HepG2 (cell line): ENCODE measurements around the gene TEX35. TPM values are rescaled to one million over a fixed set of nuclear protein-coding genes. Genes with fewer than 3 reads are reported as not detected.

Experiments used
- ATF1 ChIP-seq: IDR thresholded peaks from 2 replicates; pipeline ENCODE4 v1.6.1; 2016; ENCODE audit warnings: mild to moderate bottlenecking, control low read depth
- CENPX ChIP-seq: sonication (generic); formaldehyde crosslinking; IDR thresholded peaks from 2 replicates; pipeline ENCODE4 v1.9.0; 2021; ENCODE audit warnings: mild to moderate bottlenecking, missing genetic modification reagents, moderate library complexity
- ISL2 ChIP-seq: sonication (generic); formaldehyde crosslinking; IDR thresholded peaks from 2 replicates; pipeline ENCODE4 v1.5.0; 2020; ENCODE audit warnings: missing genetic modification reagents
- KLF9 ChIP-seq: IDR thresholded peaks from 2 replicates; pipeline ENCODE4 v1.6.1; 2016; ENCODE audit warnings: low read depth
- ONECUT2 ChIP-seq: sonication (generic); formaldehyde crosslinking; IDR thresholded peaks from 2 replicates; pipeline ENCODE4 v1.4.0; 2020; ENCODE audit warnings: missing genetic modification reagents
- REL ChIP-seq: sonication (generic); formaldehyde crosslinking; conservative IDR thresholded peaks from 2 replicates; pipeline ENCODE4 v1.8.0; 2022; ENCODE audit warnings: mild to moderate bottlenecking, missing genetic modification reagents, moderate library complexity
- SMARCE1 ChIP-seq: fragments of 450-650 bp; IDR thresholded peaks from 2 replicates; pipeline ENCODE4 v1.6.1; 2017; ENCODE audit warnings: borderline replicate concordance
- SOX13 ChIP-seq, 3 experiments: fragments of 450-650 bp in 1 of 3; sonication (generic) in 1 of 3; formaldehyde crosslinking in 1 of 3; IDR thresholded peaks in 2 of 3; conservative IDR thresholded peaks in 1 of 3; 2 replicates each; pipeline versions ENCODE4 v1.5.0 to v1.6.1; 2016 to 2020; ENCODE audit warnings: antibody characterized with exemption in 1 of 3, mild to moderate bottlenecking in 1 of 3, missing compliant biosample characterization in 1 of 3, missing genetic modification reagents in 1 of 3, moderate library complexity in 1 of 3
- SRF ChIP-seq: IDR thresholded peaks from 2 replicates; pipeline ENCODE4 v1.6.1; 2011; ENCODE audit warnings: mild to moderate bottlenecking, low read depth, low read length, moderate library complexity
- TAF1 ChIP-seq: sonication (generic); formaldehyde crosslinking; IDR thresholded peaks from 2 replicates; pipeline ENCODE4 v1.4.0; 2020; ENCODE audit warnings: missing genetic modification reagents
- TOE1 ChIP-seq: sonication (generic); formaldehyde crosslinking; IDR thresholded peaks from 2 replicates; pipeline ENCODE4 v1.4.0; 2020; ENCODE audit warnings: mild to moderate bottlenecking, missing genetic modification reagents
- ZBTB1 ChIP-seq: sonication (generic); formaldehyde crosslinking; IDR thresholded peaks from 2 replicates; pipeline ENCODE4 v1.4.0; 2020; ENCODE audit warnings: missing genetic modification reagents, borderline replicate concordance
- ZC3H13 ChIP-seq: sonication (generic); formaldehyde crosslinking; IDR thresholded peaks from 2 replicates; pipeline ENCODE4 v1.8.1; 2023; ENCODE audit warnings: mild to moderate bottlenecking, missing genetic modification reagents, moderate library complexity
- ZNF264 ChIP-seq: sonication (generic); formaldehyde crosslinking; IDR thresholded peaks from 2 replicates; pipeline ENCODE4 v1.4.0; 2020; ENCODE audit warnings: missing genetic modification reagents
- ZNF292 ChIP-seq: sonication (generic); formaldehyde crosslinking; IDR thresholded peaks from 2 replicates; pipeline ENCODE4 v1.8.1; 2022; ENCODE audit warnings: mild to moderate bottlenecking, low read depth, missing genetic modification reagents, borderline replicate concordance
- ZNF670 ChIP-seq: sonication (generic); formaldehyde crosslinking; IDR thresholded peaks from 2 replicates; pipeline ENCODE4 v1.8.0; 2022; ENCODE audit warnings: mild to moderate bottlenecking, missing genetic modification reagents, borderline replicate concordance
- ZNF720 ChIP-seq: sonication (generic); formaldehyde crosslinking; IDR thresholded peaks from 2 replicates; pipeline ENCODE4 v1.4.0; 2020; ENCODE audit warnings: missing genetic modification reagents
- ZNF782 ChIP-seq: sonication (generic); formaldehyde crosslinking; IDR thresholded peaks from 2 replicates; pipeline ENCODE4 v1.4.0; 2020; ENCODE audit warnings: missing genetic modification reagents, mild to moderate bottlenecking, borderline replicate concordance
- ZSCAN21 ChIP-seq: sonication (generic); formaldehyde crosslinking; IDR thresholded peaks from 2 replicates; pipeline ENCODE4 v1.8.0; 2022; ENCODE audit warnings: mild to moderate bottlenecking, missing genetic modification reagents, moderate library complexity, borderline replicate concordance
- polyA plus RNA-seq, 8 experiments: library from polyadenylated mRNA; depleted of rRNA in 3 of 8; stranded (reverse) in 7 of 8; unstranded in 1 of 8; fragments of >200 nt; fragmentation: Illumina TruSeq in 4 of 8; extraction: Trizol in 4 of 8; gene quantifications; 2 replicates each; pipeline versions ENCODE4 v1.2.1 to v1.2.3, GENCODE V29; 2011 to 2016; ENCODE audit warnings: low read depth in 4 of 8, missing spikeins in 1 of 8, mixed read lengths in 1 of 8; ENCODE audit not compliant: insufficient read depth in 1 of 8
- total RNA-seq, 5 experiments: library from RNA; depleted of rRNA; stranded (reverse); fragments of >200 nt; fragmentation: Illumina TruSeq; extraction: Trizol; gene quantifications; 2 replicates each; pipeline ENCODE4 v1.2.3, GENCODE V29; 2016; ENCODE audit warnings: low read depth in 1 of 5
- TF ChIP-seq, protein P1 (sequence below): IDR thresholded peaks from 2 replicates; pipeline ENCODE4 v1.6.1; 2018; ENCODE audit warnings: missing genetic modification reagents, mild to moderate bottlenecking, missing compliant biosample characterization
- TF ChIP-seq, protein P2 (sequence below): sonication (generic); formaldehyde crosslinking; IDR thresholded peaks from 2 replicates; pipeline ENCODE4 v1.5.1; 2020; ENCODE audit warnings: mild to moderate bottlenecking, missing genetic modification reagents
- TF ChIP-seq, protein P3 (sequence below): sonication (generic); formaldehyde crosslinking; IDR thresholded peaks from 2 replicates; pipeline ENCODE4 v1.8.0; 2022; ENCODE audit warnings: mild to moderate bottlenecking, missing genetic modification reagents, moderate library complexity
- TF ChIP-seq, protein P4 (sequence below): sonication (generic); formaldehyde crosslinking; IDR thresholded peaks from 2 replicates; pipeline ENCODE4 v1.4.0; 2020; ENCODE audit warnings: missing genetic modification reagents, borderline replicate concordance

The TEX35 gene
- total and polyA plus RNA-seq, 2 of the 13 experiments (the other 11 are each of a cell fraction or from before 2014, with no cell fraction given): not detected

DNA sequence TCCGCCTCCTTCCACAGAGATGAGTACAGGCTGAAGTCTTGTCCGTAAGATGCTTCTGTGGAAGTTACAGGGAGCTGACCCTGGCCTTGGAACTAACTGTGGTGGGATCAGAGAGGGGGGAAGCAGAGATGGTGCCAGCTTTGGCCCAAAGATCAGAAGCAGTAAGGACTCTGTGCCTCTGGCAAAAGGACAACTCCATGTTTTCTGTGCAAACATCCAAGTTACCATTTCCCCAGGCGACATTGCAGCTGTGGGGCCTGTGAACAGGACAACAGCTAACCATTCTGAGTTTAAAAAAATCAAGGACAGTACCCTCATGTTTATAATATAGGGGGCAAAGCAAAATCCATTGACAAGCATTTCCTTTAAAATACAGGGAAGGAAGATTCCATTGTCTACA is 38.4 kb downstream of the TEX35 start (continued):
- TF ChIP-seq ATF1 (CRISPR knock-in tag): no peak
- TF ChIP-seq ZNF670 (CRISPR knock-in tag): no peak
- TF ChIP-seq ZNF720 (CRISPR knock-in tag): no peak
- no peak for TF ChIP-seq ZBTB1
- TF ChIP-seq ISL2 (CRISPR knock-in tag): peak; percentile 50; the same call in 1 of the 2 replicates
- peak; percentile 74; the same call in 1 of the 2 replicates for TF ChIP-seq ZNF264 (CRISPR knock-in tag)
- no peak for TF ChIP-seq TOE1 (CRISPR knock-in tag)
- TF ChIP-seq REL: no peak
- TF ChIP-seq ZNF292: peak; percentile 74; the same call in 1 of the 2 replicates
- TF ChIP-seq, protein P1, sequence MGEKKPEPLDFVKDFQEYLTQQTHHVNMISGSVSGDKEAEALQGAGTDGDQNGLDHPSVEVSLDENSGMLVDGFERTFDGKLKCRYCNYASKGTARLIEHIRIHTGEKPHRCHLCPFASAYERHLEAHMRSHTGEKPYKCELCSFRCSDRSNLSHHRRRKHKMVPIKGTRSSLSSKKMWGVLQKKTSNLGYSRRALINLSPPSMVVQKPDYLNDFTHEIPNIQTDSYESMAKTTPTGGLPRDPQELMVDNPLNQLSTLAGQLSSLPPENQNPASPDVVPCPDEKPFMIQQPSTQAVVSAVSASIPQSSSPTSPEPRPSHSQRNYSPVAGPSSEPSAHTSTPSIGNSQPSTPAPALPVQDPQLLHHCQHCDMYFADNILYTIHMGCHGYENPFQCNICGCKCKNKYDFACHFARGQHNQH (CRISPR knock-in tag): no peak
- TF ChIP-seq ZC3H13: no peak
- TF ChIP-seq, protein P2, sequence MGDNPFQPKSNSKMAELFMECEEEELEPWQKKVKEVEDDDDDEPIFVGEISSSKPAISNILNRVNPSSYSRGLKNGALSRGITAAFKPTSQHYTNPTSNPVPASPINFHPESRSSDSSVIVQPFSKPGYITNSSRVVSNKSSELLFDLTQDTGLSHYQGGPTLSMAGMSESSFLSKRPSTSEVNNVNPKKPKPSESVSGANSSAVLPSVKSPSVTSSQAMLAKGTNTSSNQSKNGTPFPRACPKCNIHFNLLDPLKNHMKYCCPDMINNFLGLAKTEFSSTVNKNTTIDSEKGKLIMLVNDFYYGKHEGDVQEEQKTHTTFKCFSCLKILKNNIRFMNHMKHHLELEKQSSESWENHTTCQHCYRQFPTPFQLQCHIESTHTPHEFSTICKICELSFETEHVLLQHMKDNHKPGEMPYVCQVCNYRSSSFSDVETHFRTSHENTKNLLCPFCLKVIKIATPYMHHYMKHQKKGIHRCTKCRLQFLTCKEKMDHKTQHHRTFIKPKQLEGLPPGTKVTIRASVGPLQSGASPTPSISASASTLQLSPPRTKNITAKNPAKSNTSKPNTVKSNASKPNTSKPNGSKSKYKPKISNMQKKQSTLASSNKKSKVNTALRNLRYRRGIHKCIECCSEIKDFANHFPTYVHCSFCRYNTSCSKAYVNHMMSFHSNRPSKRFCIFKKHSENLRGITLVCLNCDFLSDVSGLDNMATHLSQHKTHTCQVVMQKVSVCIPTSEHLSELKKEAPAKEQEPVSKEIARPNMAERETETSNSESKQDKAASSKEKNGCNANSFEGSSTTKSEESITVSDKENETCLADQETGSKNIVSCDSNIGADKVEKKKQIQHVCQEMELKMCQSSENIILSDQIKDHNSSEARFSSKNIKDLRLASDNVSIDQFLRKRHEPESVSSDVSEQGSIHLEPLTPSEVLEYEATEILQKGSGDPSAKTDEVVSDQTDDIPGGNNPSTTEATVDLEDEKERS (CRISPR knock-in tag): 0 out of 2 replicates have a peak, but pooled peaks have one; percentile 22
- no peak for TF ChIP-seq SRF
- TF ChIP-seq, protein P3, sequence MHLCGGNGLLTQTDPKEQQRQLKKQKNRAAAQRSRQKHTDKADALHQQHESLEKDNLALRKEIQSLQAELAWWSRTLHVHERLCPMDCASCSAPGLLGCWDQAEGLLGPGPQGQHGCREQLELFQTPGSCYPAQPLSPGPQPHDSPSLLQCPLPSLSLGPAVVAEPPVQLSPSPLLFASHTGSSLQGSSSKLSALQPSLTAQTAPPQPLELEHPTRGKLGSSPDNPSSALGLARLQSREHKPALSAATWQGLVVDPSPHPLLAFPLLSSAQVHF (CRISPR knock-in tag): no peak
- TF ChIP-seq ONECUT2 (CRISPR knock-in tag): no peak
- TF ChIP-seq KLF9 (CRISPR knock-in tag): no peak
- TF ChIP-seq, protein P4, sequence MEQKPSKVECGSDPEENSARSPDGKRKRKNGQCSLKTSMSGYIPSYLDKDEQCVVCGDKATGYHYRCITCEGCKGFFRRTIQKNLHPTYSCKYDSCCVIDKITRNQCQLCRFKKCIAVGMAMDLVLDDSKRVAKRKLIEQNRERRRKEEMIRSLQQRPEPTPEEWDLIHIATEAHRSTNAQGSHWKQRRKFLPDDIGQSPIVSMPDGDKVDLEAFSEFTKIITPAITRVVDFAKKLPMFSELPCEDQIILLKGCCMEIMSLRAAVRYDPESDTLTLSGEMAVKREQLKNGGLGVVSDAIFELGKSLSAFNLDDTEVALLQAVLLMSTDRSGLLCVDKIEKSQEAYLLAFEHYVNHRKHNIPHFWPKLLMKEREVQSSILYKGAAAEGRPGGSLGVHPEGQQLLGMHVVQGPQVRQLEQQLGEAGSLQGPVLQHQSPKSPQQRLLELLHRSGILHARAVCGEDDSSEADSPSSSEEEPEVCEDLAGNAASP (CRISPR knock-in tag): 0 out of 2 replicates have a peak, but pooled peaks have one; percentile 39
- TF ChIP-seq TAF1 (CRISPR knock-in tag): no peak
- no peak for TF ChIP-seq CENPX (CRISPR knock-in tag)
- no peak for TF ChIP-seq SOX13 (IDR thresholded peaks at IDR 0.05)
- TF ChIP-seq SOX13 (CRISPR knock-in tag; conservative IDR thresholded peaks at IDR 0.05 in 1 of 2, IDR thresholded peaks at IDR 0.05 in 1 of 2): peak in 1 of 2 experiments; percentile 66; a peak in 2 of 4 replicates
- no peak for TF ChIP-seq SMARCE1
- no peak for TF ChIP-seq ZNF782 (CRISPR knock-in tag)
- TF ChIP-seq ZSCAN21 (CRISPR knock-in tag): no peak
